ENCODE data around the gene DUOXA2. TPM values are rescaled to one million over a fixed set of nuclear protein-coding genes. Genes with fewer than 3 reads are reported as not detected.

Gene DUOXA2
- total and polyA plus RNA-seq, 2 experiments from 2014 or later, result not detected

- Histone ChIP-seq H3K27me3 (ENCODE audit: insufficient read depth) (peaks cover 29% of the 10 kb centered on the region), H3F3A (replicated peaks; ENCODE audit: low read depth) (no peaks in the 10 kb centered on the region), H3K27ac (ENCODE audit: low read depth) (no peak overlapping the region), H4K20me1 (replicated peaks; ENCODE audit: insufficient read depth) (no peaks in the 10 kb centered on the region), H3K9me2 (ENCODE audit: insufficient read depth) (no peaks in the 10 kb centered on the region), H3K79me2 (replicated peaks; ENCODE audit: insufficient read depth) (no peaks in the 10 kb centered on the region), H3K4me2 (no peak overlapping the region), H2AFZ (no peak overlapping the region), H3K4me1 (ENCODE audit: insufficient read depth) (peaks cover 4% of the 10 kb centered on the region), H3K36me3 (ENCODE audit: insufficient read depth) (no peaks in the 10 kb centered on the region), H3K4me3 (no peak overlapping the region)
- ATAC-seq (no peak), DNase-seq (ENCODE audit: low spot score) (no peak)
- Mint-ChIP-seq H3K9me3 (no peaks in the 10 kb centered on the region), H3K4me1 (peaks cover 8% of the 10 kb centered on the region), H3K36me3 (ENCODE audit: low read depth) (no peaks in the 10 kb centered on the region), H3K4me3 (no peak overlapping the region), H3K27ac (no peak overlapping the region), H3K27me3 (ENCODE audit: insufficient read depth, low read depth, poor library complexity) (peaks cover 28% of the 10 kb centered on the region)
- TF ChIP-seq CREB1 (CRISPR knock-in tag; IDR thresholded peaks at IDR 0.05; ENCODE audit: low read depth) (no peak), POLR2AphosphoS5 (IDR thresholded peaks at IDR 0.05; ENCODE audit: low read depth) (no peak), JUNB (IDR thresholded peaks at IDR 0.05; ENCODE audit: unreplicated experiment) (no peak), STAT1 (IDR thresholded peaks at IDR 0.05; ENCODE audit: unreplicated experiment) (no peak), EZH2phosphoT487 (IDR thresholded peaks at IDR 0.05; ENCODE audit: unreplicated experiment) (no peak), EZH2 (IDR thresholded peaks at IDR 0.05; ENCODE audit: low read depth, unreplicated experiment) (no peak), ETS1 (IDR thresholded peaks at IDR 0.05) (no peak), REST (IDR thresholded peaks at IDR 0.05; ENCODE audit: unreplicated experiment) (no peak), ZNF114 (CRISPR knock-in tag; IDR thresholded peaks at IDR 0.05) (no peak), NANOG (IDR thresholded peaks at IDR 0.05; ENCODE audit: borderline replicate concordance) (no peak), ZNF331 (CRISPR knock-in tag; IDR thresholded peaks at IDR 0.05; ENCODE audit: low read depth) (no peak)
- TF ChIP-seq, protein P1, sequence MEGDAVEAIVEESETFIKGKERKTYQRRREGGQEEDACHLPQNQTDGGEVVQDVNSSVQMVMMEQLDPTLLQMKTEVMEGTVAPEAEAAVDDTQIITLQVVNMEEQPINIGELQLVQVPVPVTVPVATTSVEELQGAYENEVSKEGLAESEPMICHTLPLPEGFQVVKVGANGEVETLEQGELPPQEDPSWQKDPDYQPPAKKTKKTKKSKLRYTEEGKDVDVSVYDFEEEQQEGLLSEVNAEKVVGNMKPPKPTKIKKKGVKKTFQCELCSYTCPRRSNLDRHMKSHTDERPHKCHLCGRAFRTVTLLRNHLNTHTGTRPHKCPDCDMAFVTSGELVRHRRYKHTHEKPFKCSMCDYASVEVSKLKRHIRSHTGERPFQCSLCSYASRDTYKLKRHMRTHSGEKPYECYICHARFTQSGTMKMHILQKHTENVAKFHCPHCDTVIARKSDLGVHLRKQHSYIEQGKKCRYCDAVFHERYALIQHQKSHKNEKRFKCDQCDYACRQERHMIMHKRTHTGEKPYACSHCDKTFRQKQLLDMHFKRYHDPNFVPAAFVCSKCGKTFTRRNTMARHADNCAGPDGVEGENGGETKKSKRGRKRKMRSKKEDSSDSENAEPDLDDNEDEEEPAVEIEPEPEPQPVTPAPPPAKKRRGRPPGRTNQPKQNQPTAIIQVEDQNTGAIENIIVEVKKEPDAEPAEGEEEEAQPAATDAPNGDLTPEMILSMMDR (conservative IDR thresholded peaks at IDR 0.05; ENCODE audit: low read depth in 2 of 2), result no peak
- TF ChIP-seq, protein P2, sequence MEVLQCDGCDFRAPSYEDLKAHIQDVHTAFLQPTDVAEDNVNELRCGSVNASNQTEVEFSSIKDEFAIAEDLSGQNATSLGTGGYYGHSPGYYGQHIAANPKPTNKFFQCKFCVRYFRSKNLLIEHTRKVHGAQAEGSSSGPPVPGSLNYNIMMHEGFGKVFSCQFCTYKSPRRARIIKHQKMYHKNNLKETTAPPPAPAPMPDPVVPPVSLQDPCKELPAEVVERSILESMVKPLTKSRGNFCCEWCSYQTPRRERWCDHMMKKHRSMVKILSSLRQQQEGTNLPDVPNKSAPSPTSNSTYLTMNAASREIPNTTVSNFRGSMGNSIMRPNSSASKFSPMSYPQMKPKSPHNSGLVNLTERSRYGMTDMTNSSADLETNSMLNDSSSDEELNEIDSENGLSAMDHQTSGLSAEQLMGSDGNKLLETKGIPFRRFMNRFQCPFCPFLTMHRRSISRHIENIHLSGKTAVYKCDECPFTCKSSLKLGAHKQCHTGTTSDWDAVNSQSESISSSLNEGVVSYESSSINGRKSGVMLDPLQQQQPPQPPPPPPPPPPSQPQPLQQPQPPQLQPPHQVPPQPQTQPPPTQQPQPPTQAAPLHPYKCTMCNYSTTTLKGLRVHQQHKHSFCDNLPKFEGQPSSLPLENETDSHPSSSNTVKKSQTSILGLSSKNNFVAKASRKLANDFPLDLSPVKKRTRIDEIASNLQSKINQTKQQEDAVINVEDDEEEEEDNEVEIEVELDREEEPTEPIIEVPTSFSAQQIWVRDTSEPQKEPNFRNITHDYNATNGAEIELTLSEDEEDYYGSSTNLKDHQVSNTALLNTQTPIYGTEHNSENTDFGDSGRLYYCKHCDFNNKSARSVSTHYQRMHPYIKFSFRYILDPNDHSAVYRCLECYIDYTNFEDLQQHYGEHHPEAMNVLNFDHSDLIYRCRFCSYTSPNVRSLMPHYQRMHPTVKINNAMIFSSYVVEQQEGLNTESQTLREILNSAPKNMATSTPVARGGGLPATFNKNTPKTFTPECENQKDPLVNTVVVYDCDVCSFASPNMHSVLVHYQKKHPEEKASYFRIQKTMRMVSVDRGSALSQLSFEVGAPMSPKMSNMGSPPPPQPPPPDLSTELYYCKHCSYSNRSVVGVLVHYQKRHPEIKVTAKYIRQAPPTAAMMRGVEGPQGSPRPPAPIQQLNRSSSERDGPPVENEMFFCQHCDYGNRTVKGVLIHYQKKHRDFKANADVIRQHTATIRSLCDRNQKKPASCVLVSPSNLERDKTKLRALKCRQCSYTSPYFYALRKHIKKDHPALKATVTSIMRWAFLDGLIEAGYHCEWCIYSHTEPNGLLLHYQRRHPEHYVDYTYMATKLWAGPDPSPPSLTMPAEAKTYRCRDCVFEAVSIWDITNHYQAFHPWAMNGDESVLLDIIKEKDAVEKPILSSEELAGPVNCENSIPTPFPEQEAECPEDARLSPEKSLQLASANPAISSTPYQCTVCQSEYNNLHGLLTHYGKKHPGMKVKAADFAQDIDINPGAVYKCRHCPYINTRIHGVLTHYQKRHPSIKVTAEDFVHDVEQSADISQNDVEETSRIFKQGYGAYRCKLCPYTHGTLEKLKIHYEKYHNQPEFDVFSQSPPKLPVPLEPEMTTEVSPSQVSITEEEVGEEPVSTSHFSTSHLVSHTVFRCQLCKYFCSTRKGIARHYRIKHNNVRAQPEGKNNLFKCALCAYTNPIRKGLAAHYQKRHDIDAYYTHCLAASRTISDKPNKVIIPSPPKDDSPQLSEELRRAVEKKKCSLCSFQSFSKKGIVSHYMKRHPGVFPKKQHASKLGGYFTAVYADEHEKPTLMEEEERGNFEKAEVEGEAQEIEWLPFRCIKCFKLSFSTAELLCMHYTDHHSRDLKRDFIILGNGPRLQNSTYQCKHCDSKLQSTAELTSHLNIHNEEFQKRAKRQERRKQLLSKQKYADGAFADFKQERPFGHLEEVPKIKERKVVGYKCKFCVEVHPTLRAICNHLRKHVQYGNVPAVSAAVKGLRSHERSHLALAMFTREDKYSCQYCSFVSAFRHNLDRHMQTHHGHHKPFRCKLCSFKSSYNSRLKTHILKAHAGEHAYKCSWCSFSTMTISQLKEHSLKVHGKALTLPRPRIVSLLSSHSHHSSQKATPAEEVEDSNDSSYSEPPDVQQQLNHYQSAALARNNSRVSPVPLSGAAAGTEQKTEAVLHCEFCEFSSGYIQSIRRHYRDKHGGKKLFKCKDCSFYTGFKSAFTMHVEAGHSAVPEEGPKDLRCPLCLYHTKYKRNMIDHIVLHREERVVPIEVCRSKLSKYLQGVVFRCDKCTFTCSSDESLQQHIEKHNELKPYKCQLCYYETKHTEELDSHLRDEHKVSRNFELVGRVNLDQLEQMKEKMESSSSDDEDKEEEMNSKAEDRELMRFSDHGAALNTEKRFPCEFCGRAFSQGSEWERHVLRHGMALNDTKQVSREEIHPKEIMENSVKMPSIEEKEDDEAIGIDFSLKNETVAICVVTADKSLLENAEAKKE (CRISPR knock-in tag; IDR thresholded peaks at IDR 0.05), result no peak
These were observed 7.9 kb upstream of the DUOXA2 start for GRCh38 chr15:45106002-45106790.
